Activated CD4-positive, alpha-beta T cell treated with anti-CD3 and anti-CD28 coated beads, Interleukin-2, amount 50 U/mL, for 24 hours (primary cell): ENCODE results near the gene ARF1.

Experiments
- DNase-seq, 2 donors: peaks; one replicate each; pipeline ENCODE4 v3.0.0-alpha.2; 2020; ENCODE audit warnings: low read depth in 1 of 2, low spot score in 1 of 2

Gene ARF1

DNA sequence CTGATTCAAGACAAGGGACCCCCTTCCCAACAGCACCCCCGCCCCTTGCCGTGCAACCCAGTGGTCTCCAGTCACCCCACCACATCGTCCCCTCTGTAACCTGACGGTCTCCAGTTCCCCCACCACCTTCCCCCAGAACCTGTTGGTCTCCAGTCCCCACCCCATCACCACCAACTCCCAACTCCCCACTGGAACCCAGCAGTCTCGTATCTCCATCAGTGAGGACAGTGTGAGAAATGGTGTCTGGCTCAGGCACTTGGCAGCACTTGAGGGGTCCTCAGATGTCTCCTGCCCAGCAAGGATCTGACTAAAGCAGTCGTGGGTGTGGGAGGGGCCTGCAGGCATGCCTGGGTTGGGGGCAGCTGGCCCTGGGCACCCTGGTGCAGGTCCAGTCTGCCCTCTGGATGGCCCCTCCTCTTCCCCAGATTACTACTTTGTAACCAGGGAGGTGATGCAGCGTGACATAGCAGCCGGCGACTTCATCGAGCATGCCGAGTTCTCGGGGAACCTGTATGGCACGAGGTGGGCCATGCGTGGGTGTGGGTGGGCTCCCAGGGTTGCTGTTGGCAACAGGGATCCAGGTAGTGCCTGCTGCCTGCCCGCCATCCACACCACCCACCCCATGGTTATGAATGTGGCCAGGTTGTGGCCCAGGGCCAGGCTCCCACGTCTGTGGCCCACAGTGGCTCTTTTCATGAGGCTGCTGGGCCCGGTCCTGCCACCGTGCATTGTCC, 64.1 kb downstream of the ARF1 start:
- no peak for DNase-seq

- DNase-seq = no peak
Measured at GRCh38 chr1:228147151-228147693, 64.7 kb downstream of the ARF1 start.

GRCh38 chr1:228147768-228148167, 65.3 kb downstream of the ARF1 start:
- no peak for DNase-seq

- DNase-seq = no peak
Measured at GRCh38 chr1:228148196-228148861, 65.8 kb downstream of the ARF1 start.
